ENCODE measurements around the gene WWOX. TPM values are rescaled to one million over a fixed set of nuclear protein-coding genes. Genes with fewer than 3 reads are reported as not detected.
"Not testable (repeated sequence)": the region's sequence is repeated elsewhere in the genome, so short reads cannot be mapped to it uniquely, and the experiment has no call there.

WWOX gene
- total RNA-seq, 3 donors from 2014 or later (not counting 1 experiment from before 2014, with no cell fraction given): 21.0 to 29.8 (median 27.0) TPM

DNA sequence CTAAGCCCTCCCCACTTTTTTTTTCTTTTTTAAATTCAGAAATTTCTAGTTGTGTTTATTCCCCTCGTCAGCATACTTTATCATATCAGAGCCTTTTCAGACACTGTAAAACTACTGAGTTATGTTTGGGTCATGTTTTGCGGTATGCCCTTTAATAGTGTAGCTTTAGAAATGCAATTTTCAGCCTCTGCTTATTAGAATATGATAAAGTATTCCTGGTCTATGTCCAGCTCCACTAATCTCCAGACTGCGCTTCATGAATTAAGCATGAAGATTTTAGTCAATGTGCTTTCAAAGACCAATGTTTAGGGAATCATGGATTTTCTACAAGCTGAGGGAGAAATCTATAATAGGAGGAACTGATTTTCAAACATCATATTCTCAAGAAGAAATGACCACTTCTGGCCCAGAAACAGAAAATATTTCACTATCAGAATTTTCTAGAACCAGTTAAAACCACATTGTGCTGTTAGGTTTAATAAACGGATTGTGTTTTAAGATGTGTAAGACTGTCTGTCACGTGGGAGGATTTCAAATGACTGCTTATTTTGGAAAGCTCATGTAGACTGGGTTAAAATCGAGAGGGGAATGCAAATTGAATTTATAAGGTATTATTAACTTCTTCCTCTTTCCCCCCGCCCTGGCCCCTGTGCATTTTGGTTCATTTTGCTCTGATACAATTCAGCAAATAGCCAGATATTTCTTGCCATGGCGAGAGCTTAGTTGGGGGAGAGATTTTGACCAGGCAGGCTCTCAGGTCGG lies 498.5 kb downstream of the WWOX start:
- no peaks in the 10 kb centered on the region for H3K27me3 Mint-ChIP-seq (ENCODE audit: low read depth in 2 of 2)
- H3K36me3 Mint-ChIP-seq: no peaks in the 10 kb centered on the region
- Histone ChIP-seq H3K27me3 (ENCODE audit: control insufficient read depth, insufficient read depth, low read length) (no peaks in the 10 kb centered on the region), H3K4me1 (ENCODE audit: control insufficient read depth, insufficient read depth, low read length) (no peaks in the 10 kb centered on the region), H3K9me3 (ENCODE audit: control insufficient read depth, insufficient read depth, low read length) (no peaks in the 10 kb centered on the region), H3K27ac (ENCODE audit: low read length) (no peak overlapping the region), H3K4me3 (ENCODE audit: low read length) (no peak overlapping the region), H3K36me3 (ENCODE audit: control insufficient read depth, insufficient read depth, low read length) (no peaks in the 10 kb centered on the region)
- DNase-seq (no peak), ATAC-seq (no peak)
- TF ChIP-seq CTCF (IDR thresholded peaks at IDR 0.05): no peak
- intact Hi-C loops (cut with micrococcal nuclease): no loop called here
- WGBS (ENCODE audit: insufficient coverage): 90% methylated on average over 6 of the region's 9 CpGs
- H3K4me1 Mint-ChIP-seq: no peaks in the 10 kb centered on the region
- H3K27ac Mint-ChIP-seq: no peak overlapping the region
- H3K9me3 Mint-ChIP-seq: no peaks in the 10 kb centered on the region
- no peak overlapping the region for H3K4me3 Mint-ChIP-seq

- H3K9me3 ChIP-seq (ENCODE audit: control insufficient read depth, insufficient read depth, low read length): no peaks in the 10 kb centered on the region
- no peak overlapping the region for H3K4me3 Mint-ChIP-seq
- no peaks in the 10 kb centered on the region for H3K27me3 ChIP-seq (ENCODE audit: control insufficient read depth, insufficient read depth, low read length)
- no peaks in the 10 kb centered on the region for H3K4me1 ChIP-seq (ENCODE audit: control insufficient read depth, insufficient read depth, low read length)
- no peaks in the 10 kb centered on the region for H3K4me1 Mint-ChIP-seq
- no peak for TF ChIP-seq CTCF (IDR thresholded peaks at IDR 0.05)
- ATAC-seq (no peak), DNase-seq (no peak)
- H3K27ac Mint-ChIP-seq: no peak overlapping the region
- no peaks in the 10 kb centered on the region for H3K9me3 Mint-ChIP-seq
- no peak overlapping the region for H3K4me3 ChIP-seq (ENCODE audit: low read length)
- WGBS (ENCODE audit: insufficient coverage): 94% methylated on average over 4 of the region's 4 CpGs
- intact Hi-C loops (cut with micrococcal nuclease): no loop called here
- H3K27ac ChIP-seq (ENCODE audit: low read length): no peak overlapping the region
- H3K36me3 Mint-ChIP-seq: no peaks in the 10 kb centered on the region
- no peaks in the 10 kb centered on the region for H3K27me3 Mint-ChIP-seq (ENCODE audit: low read depth in 2 of 2)
- no peaks in the 10 kb centered on the region for H3K36me3 ChIP-seq (ENCODE audit: control insufficient read depth, insufficient read depth, low read length)
Measured at GRCh38 chr16:78599271-78599670, 499.8 kb downstream of the WWOX start.

DNA sequence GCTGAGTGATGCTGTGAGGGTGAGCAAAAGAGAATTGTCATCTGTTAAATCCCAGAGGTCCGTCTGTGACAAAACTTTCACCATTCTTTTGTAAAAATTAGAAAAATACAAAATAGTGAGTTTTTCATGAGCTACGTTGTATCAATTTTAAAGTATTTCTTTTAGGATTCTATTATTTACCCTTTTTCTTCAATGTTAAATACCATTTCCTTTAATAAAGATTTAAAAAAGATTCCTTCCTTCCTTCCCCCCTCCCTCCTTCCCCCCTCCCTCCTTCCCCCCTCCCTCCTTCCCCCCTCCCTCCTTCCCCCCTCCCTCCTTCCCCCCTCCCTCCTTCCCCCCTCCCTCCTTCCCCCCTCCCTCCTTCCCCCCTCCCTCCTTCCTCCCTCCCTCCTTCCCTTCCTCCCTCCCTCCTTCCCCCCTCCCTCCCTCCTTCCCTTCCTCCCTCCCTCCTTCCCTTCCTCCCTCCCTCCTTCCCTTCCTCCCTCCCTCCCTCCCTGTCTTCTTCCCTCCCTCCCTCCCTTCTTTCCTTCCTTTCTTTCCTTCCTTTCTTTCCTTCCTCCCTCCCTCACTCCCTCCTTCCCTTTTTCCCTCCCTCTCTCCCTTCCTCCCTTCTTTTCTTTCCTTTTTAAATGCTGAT lies 505.1 kb downstream of the WWOX start:
- WGBS (ENCODE audit: insufficient coverage): 100% methylated on average over 1 of the region's 2 CpGs
- ATAC-seq; H3K27me3 Mint-ChIP-seq (ENCODE audit: low read depth in 2 of 2); H3K4me3 ChIP-seq (ENCODE audit: low read length); DNase-seq; H3K36me3 ChIP-seq (ENCODE audit: control insufficient read depth, insufficient read depth, low read length); H3K4me3 Mint-ChIP-seq; H3K9me3 Mint-ChIP-seq; H3K36me3 Mint-ChIP-seq; H3K27ac Mint-ChIP-seq; H3K4me1 Mint-ChIP-seq; H3K27me3 ChIP-seq (ENCODE audit: control insufficient read depth, insufficient read depth, low read length); H3K27ac ChIP-seq (ENCODE audit: low read length); H3K9me3 ChIP-seq (ENCODE audit: control insufficient read depth, insufficient read depth, low read length); H3K4me1 ChIP-seq (ENCODE audit: control insufficient read depth, insufficient read depth, low read length); intact Hi-C loops (cut with micrococcal nuclease): not testable (repeated sequence)

GRCh38 chr16:78605548-78606101 lies 506.2 kb downstream of the WWOX start:
- H3K27ac Mint-ChIP-seq: no peak overlapping the region
- Histone ChIP-seq H3K9me3 (ENCODE audit: control insufficient read depth, insufficient read depth, low read length) (no peaks in the 10 kb centered on the region), H3K4me1 (ENCODE audit: control insufficient read depth, insufficient read depth, low read length) (no peaks in the 10 kb centered on the region), H3K4me3 (ENCODE audit: low read length) (no peak overlapping the region), H3K27me3 (ENCODE audit: control insufficient read depth, insufficient read depth, low read length) (no peaks in the 10 kb centered on the region), H3K36me3 (ENCODE audit: control insufficient read depth, insufficient read depth, low read length) (no peaks in the 10 kb centered on the region), H3K27ac (ENCODE audit: low read length) (no peak overlapping the region)
- ATAC-seq (no peak), DNase-seq (no peak)
- intact Hi-C loops (cut with micrococcal nuclease): no loop called here
- H3K4me3 Mint-ChIP-seq: no peak overlapping the region
- H3K27me3 Mint-ChIP-seq (ENCODE audit: low read depth in 2 of 2): peaks cover 0 to 7% of the 10 kb centered on the region in 2 donors
- peaks cover 0 to 5% of the 10 kb centered on the region in 2 donors for H3K4me1 Mint-ChIP-seq
- no peaks in the 10 kb centered on the region for H3K9me3 Mint-ChIP-seq
- WGBS (ENCODE audit: insufficient coverage): 94% methylated on average over 6 of the region's 6 CpGs
- no peaks in the 10 kb centered on the region for H3K36me3 Mint-ChIP-seq
- TF ChIP-seq CTCF (IDR thresholded peaks at IDR 0.05): no peak

All from natural killer cell (primary cell).